GM12874 (cell line): Measurements from ENCODE around the gene PARVA.

Experiments used
- TF ChIP-seq, protein P1 (sequence below): IDR thresholded peaks from 2 replicates; pipeline ENCODE4 v1.5.1; 2011; ENCODE audit warnings: low read depth, mild to moderate bottlenecking, control low read depth, low read length, moderate library complexity; ENCODE audit not compliant: insufficient read depth

Gene PARVA

DNA sequence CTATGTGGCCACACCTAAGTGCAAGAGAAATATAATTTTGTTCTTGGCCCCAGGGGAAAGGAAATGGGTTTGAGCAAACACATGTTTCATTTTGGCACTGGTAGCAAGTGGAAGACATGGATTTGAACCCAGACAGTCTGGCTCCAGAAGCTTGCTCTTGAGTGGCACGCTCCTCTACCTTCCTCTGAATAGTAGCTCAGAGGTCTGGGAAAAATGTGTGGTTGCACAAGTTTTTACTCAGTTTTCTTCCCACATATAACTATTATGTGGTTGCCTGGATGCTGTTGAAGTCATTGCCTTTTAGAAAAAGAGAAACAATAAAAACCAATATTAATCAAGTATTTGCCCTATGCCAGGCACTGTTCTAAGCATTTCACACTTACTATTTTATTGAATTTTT, 16.3 kb downstream of the PARVA start:
- TF ChIP-seq, protein P1, sequence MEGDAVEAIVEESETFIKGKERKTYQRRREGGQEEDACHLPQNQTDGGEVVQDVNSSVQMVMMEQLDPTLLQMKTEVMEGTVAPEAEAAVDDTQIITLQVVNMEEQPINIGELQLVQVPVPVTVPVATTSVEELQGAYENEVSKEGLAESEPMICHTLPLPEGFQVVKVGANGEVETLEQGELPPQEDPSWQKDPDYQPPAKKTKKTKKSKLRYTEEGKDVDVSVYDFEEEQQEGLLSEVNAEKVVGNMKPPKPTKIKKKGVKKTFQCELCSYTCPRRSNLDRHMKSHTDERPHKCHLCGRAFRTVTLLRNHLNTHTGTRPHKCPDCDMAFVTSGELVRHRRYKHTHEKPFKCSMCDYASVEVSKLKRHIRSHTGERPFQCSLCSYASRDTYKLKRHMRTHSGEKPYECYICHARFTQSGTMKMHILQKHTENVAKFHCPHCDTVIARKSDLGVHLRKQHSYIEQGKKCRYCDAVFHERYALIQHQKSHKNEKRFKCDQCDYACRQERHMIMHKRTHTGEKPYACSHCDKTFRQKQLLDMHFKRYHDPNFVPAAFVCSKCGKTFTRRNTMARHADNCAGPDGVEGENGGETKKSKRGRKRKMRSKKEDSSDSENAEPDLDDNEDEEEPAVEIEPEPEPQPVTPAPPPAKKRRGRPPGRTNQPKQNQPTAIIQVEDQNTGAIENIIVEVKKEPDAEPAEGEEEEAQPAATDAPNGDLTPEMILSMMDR: no peak

DNA sequence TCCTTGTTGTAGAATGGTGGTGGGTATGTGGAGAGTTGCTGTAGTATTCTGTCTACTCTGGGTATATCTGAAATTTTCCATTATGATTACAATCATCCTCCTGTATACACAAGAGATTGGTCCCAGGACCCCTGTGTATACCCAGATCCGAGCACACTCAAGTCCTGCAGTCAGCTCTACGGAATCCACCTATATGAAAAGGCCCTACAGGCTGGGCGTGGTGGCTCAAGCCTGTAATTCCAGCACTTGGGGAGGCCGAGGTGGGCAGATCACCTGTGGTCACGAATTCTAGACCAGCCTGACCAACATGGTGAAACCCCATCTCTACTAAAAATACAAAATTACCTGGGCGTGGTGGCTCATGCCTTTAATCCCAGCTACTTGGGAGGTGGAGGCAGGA, 17.2 kb downstream of the PARVA start:
- TF ChIP-seq, protein P1: no peak

DNA sequence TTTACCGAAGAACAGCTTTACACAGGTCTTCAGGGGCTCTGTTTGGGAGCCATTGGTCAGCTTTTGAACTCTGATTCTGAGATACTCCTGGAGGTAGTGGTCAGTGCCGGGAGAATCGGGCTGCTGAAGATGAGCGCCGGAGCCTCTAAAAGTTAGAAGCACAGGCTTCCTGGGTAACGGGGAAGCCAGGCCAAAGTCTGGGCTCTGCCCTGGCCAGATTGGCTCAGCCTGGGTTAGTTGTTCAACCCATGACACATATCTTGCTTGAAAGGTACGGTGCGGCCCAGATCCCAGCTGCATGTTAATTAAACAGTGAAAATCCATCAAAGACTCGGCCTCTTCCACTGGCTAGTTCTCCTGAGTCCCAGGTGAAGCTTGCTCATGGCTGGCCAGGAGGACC, 18.0 kb downstream of the PARVA start:
- TF ChIP-seq, protein P1: no peak

DNA sequence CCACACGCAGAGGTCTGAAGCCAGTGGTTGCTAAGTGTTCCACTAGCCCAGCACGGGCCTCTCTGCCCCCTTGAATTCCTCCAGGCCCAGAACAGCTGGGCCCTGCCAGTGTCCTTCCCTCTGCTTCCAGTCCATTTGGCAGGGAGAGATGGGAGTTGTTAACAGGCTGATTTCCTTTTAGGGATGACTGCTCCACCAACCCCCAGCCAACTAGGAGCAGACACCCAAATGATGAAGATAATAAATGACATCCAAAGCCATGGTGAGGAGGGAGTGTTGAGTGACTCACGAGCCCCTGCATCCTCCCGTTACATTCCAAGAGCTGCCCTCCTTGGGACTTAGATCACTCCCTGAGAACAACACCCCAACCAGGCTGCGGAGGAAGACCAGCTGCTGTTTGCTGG, 20.6 kb downstream of the PARVA start:
- TF ChIP-seq, protein P1: no peak

DNA sequence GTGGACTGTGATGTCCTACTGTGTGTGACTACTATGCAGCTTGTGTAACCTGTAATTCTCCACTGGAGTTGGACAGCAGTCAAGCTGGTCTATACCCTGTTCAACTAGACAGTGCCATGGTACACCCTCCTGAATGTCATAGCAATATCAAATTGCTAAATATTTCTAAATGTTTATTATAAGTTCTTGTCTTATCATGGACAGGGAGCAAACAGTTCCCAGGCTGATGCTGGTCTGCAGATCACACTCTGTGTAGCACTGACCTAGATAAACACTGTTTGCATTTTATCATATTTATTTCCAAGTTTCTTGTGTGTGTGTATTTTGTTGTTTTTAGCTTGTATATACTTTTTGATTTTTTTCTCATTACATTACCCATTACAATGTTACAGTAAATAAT, 22.0 kb downstream of the PARVA start:
- TF ChIP-seq, protein P1: no peak

DNA sequence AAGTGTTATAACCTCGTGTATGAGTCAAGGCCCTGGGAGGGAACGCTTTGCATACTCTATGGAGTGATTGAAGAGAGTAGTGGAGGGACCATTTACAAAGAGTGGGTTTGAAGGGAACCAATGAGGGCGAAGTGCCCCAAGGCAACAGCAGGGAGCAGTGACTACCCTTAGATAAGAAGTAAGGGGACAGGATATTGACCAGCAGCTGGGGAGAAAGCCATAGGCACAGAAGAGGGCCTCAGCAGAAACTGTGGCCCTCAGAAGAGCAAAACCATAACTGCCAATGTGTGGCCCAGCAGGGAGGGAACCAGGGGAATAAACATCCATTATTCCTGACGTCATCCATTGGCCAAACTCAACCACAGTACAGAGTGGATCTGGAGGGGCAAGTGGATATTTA, 24.7 kb downstream of the PARVA start:
- TF ChIP-seq, protein P1: no peak

DNA sequence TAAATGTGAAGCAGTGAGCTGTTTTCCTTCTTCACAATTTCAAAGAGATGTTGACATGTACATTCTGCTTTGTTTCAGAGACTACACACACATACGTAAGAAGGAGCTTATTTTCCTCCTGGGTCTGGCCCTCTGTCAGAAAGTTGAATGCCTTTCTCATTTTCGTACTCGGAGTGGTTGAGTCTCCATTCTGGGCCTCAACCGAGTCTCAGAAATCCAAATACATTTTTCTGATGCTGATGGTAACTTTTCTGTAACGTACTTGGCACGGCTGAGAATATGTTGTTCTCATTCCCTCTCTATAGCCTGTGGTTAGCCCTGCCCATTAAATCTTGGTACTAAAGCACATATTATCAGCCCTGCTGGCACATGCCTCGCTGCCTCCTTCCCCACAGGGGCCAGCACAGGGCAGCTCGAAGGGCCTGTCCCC, 25.3 kb downstream of the PARVA start:
- TF ChIP-seq, protein P1: no peak
